ENCODE measurements around the gene NOD2.

The NOD2 gene

GRCh38 chr16:50670476-50670875, 22.9 kb upstream of the NOD2 start:
- in situ Hi-C loops (cut with HindIII; ENCODE audit: low sequenced_read_pairs): no loop called here
- TF ChIP-seq CTCF (IDR thresholded peaks at IDR 0.05; ENCODE audit: low read depth, low read length): no peak
- DNase-seq (ENCODE audit: low read depth, low spot score): no peak
- H3K4me3 ChIP-seq (ENCODE audit: low read depth, low read length): no peak overlapping the region

GRCh38 chr16:50671644-50672260, 21.7 kb upstream of the NOD2 start:
- DNase-seq (ENCODE audit: low read depth, low spot score): peak; percentile 7
- in situ Hi-C loops (cut with HindIII; ENCODE audit: low sequenced_read_pairs): no loop called here
- TF ChIP-seq CTCF (IDR thresholded peaks at IDR 0.05; ENCODE audit: low read depth, low read length): peak; percentile 55
- H3K4me3 ChIP-seq (ENCODE audit: low read depth, low read length): no peak overlapping the region

- in situ Hi-C loops (cut with HindIII; ENCODE audit: low sequenced_read_pairs): no loop called here
- no peak overlapping the region for H3K4me3 ChIP-seq (ENCODE audit: low read depth, low read length)
- no peak for DNase-seq (ENCODE audit: low read depth, low spot score)
- TF ChIP-seq CTCF (IDR thresholded peaks at IDR 0.05; ENCODE audit: low read depth, low read length): no peak
Measured at GRCh38 chr16:50673496-50674275, 19.7 kb upstream of the NOD2 start.

GRCh38 chr16:50674831-50675230, 18.6 kb upstream of the NOD2 start:
- no peak for DNase-seq (ENCODE audit: low read depth, low spot score)
- no peak for TF ChIP-seq CTCF (IDR thresholded peaks at IDR 0.05; ENCODE audit: low read depth, low read length)
- in situ Hi-C loops (cut with HindIII; ENCODE audit: low sequenced_read_pairs): no loop called here
- no peak overlapping the region for H3K4me3 ChIP-seq (ENCODE audit: low read depth, low read length)

- in situ Hi-C loops (cut with HindIII; ENCODE audit: low sequenced_read_pairs): no loop called here
- no peak for TF ChIP-seq CTCF (IDR thresholded peaks at IDR 0.05; ENCODE audit: low read depth, low read length)
Measured at GRCh38 chr16:50675686-50676610, 17.5 kb upstream of the NOD2 start.

GRCh38 chr16:50676684-50677225, 16.7 kb upstream of the NOD2 start:
- DNase-seq (ENCODE audit: low read depth, low spot score): no peak
- H3K4me3 ChIP-seq (ENCODE audit: low read depth, low read length): no peak overlapping the region
- in situ Hi-C loops (cut with HindIII; ENCODE audit: low sequenced_read_pairs): no loop called here
- TF ChIP-seq CTCF (IDR thresholded peaks at IDR 0.05; ENCODE audit: low read depth, low read length): no peak

More at GRCh38 chr16:50675686-50676610, 17.5 kb upstream of the NOD2 start:
- H3K4me3 ChIP-seq (ENCODE audit: low read depth, low read length): no peak overlapping the region
- DNase-seq (ENCODE audit: low read depth, low spot score): no peak
